Naive thymus-derived CD8-positive, alpha-beta T cell (primary cell): Measurements from ENCODE around the gene TSPAN32. TPM values are rescaled to one million over a fixed set of nuclear protein-coding genes. Genes with fewer than 3 reads are reported as not detected.
A peak's percentile ranks its signal among the peaks of the same experiment; 100 is the strongest.

Source experiments
- ATAC-seq, 2 donors: fragments of 150-1000 bp; cut with Tn5 transposase in 1 of 2; sonication (Bioruptor Pico), chemical (Tn5 transposase) in 1 of 2; 1 replicate in 1 of 2; 2 replicates in 1 of 2; pipeline ENCODE4 v1.10.0; 2021; ENCODE audit warnings: mild to moderate bottlenecking in 2 of 2, moderate library complexity in 2 of 2
- POLR2A ChIA-PET: fragments of 350-600 bp; sonication (Branson Sonifier 250); formaldehyde crosslinking; loops from one replicate; lab custom pipeline; 2021; ENCODE audit warnings: antibody characterized with exemption; lab: Charles Lee
- DNase-seq, 10 donors: peaks; one replicate each; pipeline versions ENCODE4 v3.0.0 to v3.0.0-alpha.2; 2020 to 2022
- H3K27ac Mint-ChIP-seq, 10 donors: one replicate each; pipeline ENCODE4 v1.8.0; 2020 to 2022; ENCODE audit warnings: mild to moderate bottlenecking in 10 of 10, mixed read lengths in 10 of 10, moderate library complexity in 4 of 10, inconsistent platforms in 1 of 10
- H3K27me3 Mint-ChIP-seq, 5 donors: one replicate each; pipeline ENCODE4 v1.8.0; 2021 to 2022; ENCODE audit warnings: mixed read lengths in 5 of 5
- H3K36me3 Mint-ChIP-seq, 3 donors: one replicate each; pipeline ENCODE4 v1.8.0; 2020 to 2022; ENCODE audit warnings: mixed read lengths in 3 of 3, mild to moderate bottlenecking in 2 of 3, inconsistent platforms in 1 of 3
- H3K4me1 Mint-ChIP-seq, 4 donors: one replicate each; pipeline ENCODE4 v1.8.0; 2021 to 2022; ENCODE audit warnings: mixed read lengths in 4 of 4
- H3K4me3 Mint-ChIP-seq, 10 donors: one replicate each; pipeline ENCODE4 v1.8.0; 2020 to 2022; ENCODE audit warnings: mild to moderate bottlenecking in 10 of 10, mixed read lengths in 10 of 10, moderate library complexity in 6 of 10, inconsistent platforms in 1 of 10
- H3K9me3 Mint-ChIP-seq, 9 donors: one replicate each; pipeline ENCODE4 v1.8.0; 2020 to 2022; ENCODE audit warnings: mixed read lengths in 9 of 9, mild to moderate bottlenecking in 3 of 9, inconsistent platforms in 1 of 9, moderate library complexity in 1 of 9
- polyA plus RNA-seq, 3 donors: library from polyadenylated mRNA; unstranded; fragments of 300-500 nt; fragmentation: Illumina TruSeq; gene quantifications; one replicate each; pipeline ENCODE4 v1.2.3, GENCODE V29; 2021
- total RNA-seq, 8 experiments: library from RNA in 2 of 8; stranded (reverse) in 2 of 8; gene quantifications; one replicate each; pipeline ENCODE4 v1.2.3 and lab custom pipeline; 2021 to 2026

TSPAN32 gene
- total and polyA plus RNA-seq, 5 experiments from 2014 or later, result 58.5 to 171 (median 124) TPM

DNA sequence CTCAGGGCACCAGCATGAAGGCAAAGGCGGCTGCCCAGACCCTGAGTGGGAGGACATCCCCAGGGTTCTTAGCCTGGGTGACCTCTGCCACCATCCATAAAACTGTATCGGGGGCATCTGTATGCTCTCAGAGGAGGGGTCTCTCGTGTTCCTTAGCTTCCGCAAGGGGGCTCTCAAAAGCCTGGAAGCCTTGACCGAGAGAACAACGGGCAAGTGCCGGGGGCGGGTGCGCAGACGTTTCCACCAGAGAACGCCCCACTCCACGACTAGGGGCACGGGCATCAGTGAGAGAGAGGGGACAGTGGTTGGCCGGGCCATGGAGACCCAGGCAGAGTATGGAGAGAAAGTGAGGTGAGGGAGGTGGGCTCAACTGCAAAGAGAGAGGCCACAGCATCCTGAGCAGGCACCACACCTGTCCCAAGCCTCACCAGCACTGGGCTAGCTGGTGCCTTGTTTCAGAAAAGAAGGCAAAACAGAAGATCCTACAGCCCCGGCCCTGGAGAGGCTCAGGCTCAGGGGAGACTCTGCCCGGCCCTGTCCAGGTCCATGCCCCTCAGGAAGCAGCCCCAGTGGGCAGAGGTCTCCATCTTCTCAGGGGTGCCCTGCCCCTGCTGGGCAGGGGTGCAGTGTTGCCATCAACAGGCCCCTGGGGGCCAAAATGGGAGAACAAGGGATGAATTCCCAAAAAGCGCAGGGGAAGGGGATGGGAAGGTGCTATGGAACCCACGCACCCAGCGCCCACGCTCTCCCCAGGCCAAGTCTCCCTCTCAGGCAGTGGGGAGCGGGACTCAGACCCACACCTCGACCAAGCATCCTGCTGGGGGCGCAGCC lies 5.9 kb downstream of the TSPAN32 start:
- no peaks in the 10 kb centered on the region for H3K27me3 Mint-ChIP-seq
- H3K4me1 Mint-ChIP-seq, result peaks cover 26 to 69% (median 48%) of the 10 kb centered on the region in 4 donors
- POLR2A ChIA-PET, result interaction anchor here (1.3 to 10.9 kb wide), 7 partner anchors 9 to 112 kb away, joined by 4 to 113 read pairs (median 31); partner anchors contain the start of genes CD81 and TSSC4
- peaks cover 0 to 5% (median 2%) of the 10 kb centered on the region in 3 donors for H3K36me3 Mint-ChIP-seq
- peak overlapping the region in 8 of 10 donors; percentile 29 to 92 (median 66) for H3K27ac Mint-ChIP-seq
- ATAC-seq (no peak), DNase-seq (peak in 1 of 10 donors; percentile 7)
- no peaks in the 10 kb centered on the region for H3K9me3 Mint-ChIP-seq
- peak overlapping the region in 6 of 10 donors; percentile 9 to 98 (median 52) for H3K4me3 Mint-ChIP-seq

- peaks cover 30 to 72% (median 49%) of the 10 kb centered on the region in 4 donors for H3K4me1 Mint-ChIP-seq
Observed at GRCh38 chr11:2308713-2309112, 6.9 kb downstream of the TSPAN32 start.

GRCh38 chr11:2309251-2310072 lies 7.6 kb downstream of the TSPAN32 start:
- no peaks in the 10 kb centered on the region for H3K9me3 Mint-ChIP-seq
- no peaks in the 10 kb centered on the region for H3K27me3 Mint-ChIP-seq
- H3K4me3 Mint-ChIP-seq, result no peak overlapping the region
- no peak for ATAC-seq
- H3K27ac Mint-ChIP-seq, result peak overlapping the region in 6 of 10 donors; percentile 9 to 72 (median 44)
- peaks cover 28 to 67% (median 45%) of the 10 kb centered on the region in 4 donors for H3K4me1 Mint-ChIP-seq
- POLR2A ChIA-PET, result interaction anchor here (0.6 to 9.5 kb wide), 6 partner anchors 7 to 94 kb away, joined by 3 to 112 read pairs (median 11); partner anchors contain the start of genes C11orf21, TSPAN32 and TSSC4
- no peak for DNase-seq
- peaks cover 0 to 5% (median 2%) of the 10 kb centered on the region in 3 donors for H3K36me3 Mint-ChIP-seq

More at GRCh38 chr11:2308713-2309112, 6.9 kb downstream of the TSPAN32 start:
- H3K9me3 Mint-ChIP-seq, result no peaks in the 10 kb centered on the region
- no peak for DNase-seq
- H3K36me3 Mint-ChIP-seq, result peaks cover 0 to 5% (median 2%) of the 10 kb centered on the region in 3 donors
- H3K4me3 Mint-ChIP-seq, result no peak overlapping the region
- POLR2A ChIA-PET, result interaction anchor here (1.4 to 9.5 kb wide), 4 partner anchors 10 to 95 kb away, joined by 3 to 112 read pairs (median 20); partner anchors contain the start of gene TSSC4
- H3K27ac Mint-ChIP-seq, result peak overlapping the region in 1 of 10 donors; percentile 69
- ATAC-seq, result no peak
- no peaks in the 10 kb centered on the region for H3K27me3 Mint-ChIP-seq

GRCh38 chr11:2310073-2310785 lies 8.4 kb downstream of the TSPAN32 start:
- Mint-ChIP-seq H3K27ac (peak overlapping the region in 6 of 10 donors; percentile 35 to 85 (median 57)), H3K4me3 (no peak overlapping the region), H3K27me3 (no peaks in the 10 kb centered on the region), H3K4me1 (peaks cover 26 to 67% (median 42%) of the 10 kb centered on the region in 4 donors), H3K9me3 (no peaks in the 10 kb centered on the region), H3K36me3 (peaks cover 0 to 5% (median 2%) of the 10 kb centered on the region in 3 donors)
- ATAC-seq (no peak), DNase-seq (no peak)
- POLR2A ChIA-PET, result interaction anchor here (0.6 to 9.5 kb wide), 7 partner anchors 8 to 93 kb away, joined by 3 to 112 read pairs (median 8); partner anchors contain the start of genes C11orf21, TSPAN32 and TSSC4

- POLR2A ChIA-PET, result interaction anchor here (1.0 to 9.5 kb wide), 6 partner anchors 8 to 90 kb away, joined by 3 to 112 read pairs (median 11); partner anchors contain the start of genes C11orf21, TSPAN32 and TSSC4
- H3K4me3 Mint-ChIP-seq, result no peak overlapping the region
- peak overlapping the region in 2 of 10 donors; percentile 14 to 84 for H3K27ac Mint-ChIP-seq
- peaks cover 0 to 5% (median 2%) of the 10 kb centered on the region in 3 donors for H3K36me3 Mint-ChIP-seq
- H3K9me3 Mint-ChIP-seq, result no peaks in the 10 kb centered on the region
- DNase-seq (no peak), ATAC-seq (no peak)
- no peaks in the 10 kb centered on the region for H3K27me3 Mint-ChIP-seq
- H3K4me1 Mint-ChIP-seq, result peaks cover 22 to 62% (median 38%) of the 10 kb centered on the region in 4 donors
Observed at GRCh38 chr11:2310786-2311352, 9.1 kb downstream of the TSPAN32 start.

DNA sequence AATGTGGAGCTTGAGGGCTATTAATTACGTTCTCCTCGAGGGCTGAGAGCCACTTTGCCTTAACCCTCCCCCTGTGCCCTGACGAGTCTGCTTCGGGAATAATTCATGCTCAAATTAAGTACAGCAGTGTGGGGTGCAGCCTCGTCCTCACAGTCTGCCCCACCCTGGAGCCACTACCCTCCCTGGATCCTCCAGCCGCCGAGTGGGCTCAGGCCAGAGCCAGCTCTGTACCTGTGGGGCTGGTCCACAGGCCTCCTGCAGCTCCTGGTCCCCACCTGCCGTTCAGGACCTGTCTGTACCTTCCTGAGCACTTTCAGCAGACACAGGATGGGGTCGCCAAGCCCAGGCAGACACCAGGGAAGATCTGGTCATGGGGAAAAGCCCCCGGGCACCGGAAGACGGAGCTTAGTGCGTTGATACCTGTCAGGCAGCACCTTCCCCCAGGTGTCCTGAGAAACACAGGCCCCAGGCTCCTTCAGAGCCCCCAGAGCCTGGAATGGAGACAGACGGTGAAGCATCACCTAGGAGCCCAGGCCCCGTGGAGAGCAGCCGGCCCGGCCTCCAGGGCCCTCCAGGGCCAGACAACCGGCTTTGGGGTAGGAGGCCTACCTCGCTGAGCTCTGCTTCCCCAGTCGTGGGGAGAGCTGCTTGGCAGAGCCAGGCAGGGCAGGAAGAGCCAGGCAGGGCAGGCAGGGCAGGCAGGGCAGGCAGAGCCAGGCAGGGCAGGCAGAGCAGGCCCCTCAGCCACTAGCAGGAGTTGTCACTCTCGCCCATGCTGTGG lies 9.7 kb downstream of the TSPAN32 start:
- peaks cover 17 to 59% (median 35%) of the 10 kb centered on the region in 4 donors for H3K4me1 Mint-ChIP-seq
- peak in 1 of 2 donors; percentile 12 for ATAC-seq
- H3K27me3 Mint-ChIP-seq, result no peaks in the 10 kb centered on the region
- H3K9me3 Mint-ChIP-seq, result no peaks in the 10 kb centered on the region
- POLR2A ChIA-PET, result interaction anchor here (0.6 to 9.5 kb wide), 7 partner anchors 7 to 46 kb away, joined by 3 to 112 read pairs (median 5); partner anchors contain the start of genes C11orf21 and TSPAN32
- H3K36me3 Mint-ChIP-seq, result peaks cover 0 to 5% (median 0%) of the 10 kb centered on the region in 3 donors
- DNase-seq, result no peak
- no peak overlapping the region for H3K4me3 Mint-ChIP-seq
- H3K27ac Mint-ChIP-seq, result peak overlapping the region in 8 of 10 donors; percentile 33 to 84 (median 75)

- peaks cover 24 to 59% (median 37%) of the 10 kb centered on the region in 4 donors for H3K4me1 Mint-ChIP-seq
- peak overlapping the region in 8 of 10 donors; percentile 69 to 90 (median 82) for H3K27ac Mint-ChIP-seq
- H3K4me3 Mint-ChIP-seq, result peak overlapping the region in 2 of 10 donors; percentile 7 to 47
- DNase-seq, result no peak
- no peaks in the 10 kb centered on the region for H3K27me3 Mint-ChIP-seq
- POLR2A ChIA-PET, result interaction anchor here (0.6 to 4.1 kb wide), 8 partner anchors 8 to 13 kb away, joined by 3 to 31 read pairs (median 10); partner anchors contain the start of genes C11orf21 and TSPAN32
- H3K9me3 Mint-ChIP-seq, result no peaks in the 10 kb centered on the region
- H3K36me3 Mint-ChIP-seq, result peaks cover 0 to 8% (median 0%) of the 10 kb centered on the region in 3 donors
- ATAC-seq, result no peak
Observed at GRCh38 chr11:2312232-2313042, 10.6 kb downstream of the TSPAN32 start.

GRCh38 chr11:2313051-2313951 lies 11.5 kb downstream of the TSPAN32 start:
- H3K9me3 Mint-ChIP-seq, result no peaks in the 10 kb centered on the region
- POLR2A ChIA-PET, result interaction anchor here (0.6 to 2.6 kb wide), 5 partner anchors 8 to 768 kb away, joined by 3 to 19 read pairs (median 5); partner anchors contain the start of genes C11orf21 and TSPAN32
- H3K27ac Mint-ChIP-seq, result peak overlapping the region in 7 of 10 donors; percentile 37 to 90 (median 82)

GRCh38 chr11:2314136-2314524 lies 12.3 kb downstream of the TSPAN32 start:
- no peaks in the 10 kb centered on the region for H3K9me3 Mint-ChIP-seq
- H3K36me3 Mint-ChIP-seq, result peaks cover 0 to 7% (median 0%) of the 10 kb centered on the region in 3 donors
- no peak overlapping the region for H3K4me3 Mint-ChIP-seq
- H3K27ac Mint-ChIP-seq, result peak overlapping the region in 2 of 10 donors; percentile 76 to 84
- DNase-seq (no peak), ATAC-seq (no peak)
- no peaks in the 10 kb centered on the region for H3K27me3 Mint-ChIP-seq
- POLR2A ChIA-PET, result interaction anchor here (1.5 to 2.6 kb wide), 3 partner anchors 9 to 15 kb away, joined by 5 to 19 read pairs (median 16); partner anchors contain the start of genes C11orf21 and TSPAN32
- H3K4me1 Mint-ChIP-seq, result peaks cover 22 to 56% (median 42%) of the 10 kb centered on the region in 4 donors

More at GRCh38 chr11:2313051-2313951, 11.5 kb downstream of the TSPAN32 start:
- Mint-ChIP-seq H3K4me3 (peak overlapping the region in 1 of 10 donors; percentile 33), H3K36me3 (peaks cover 0 to 7% (median 0%) of the 10 kb centered on the region in 3 donors), H3K4me1 (peaks cover 22 to 60% (median 39%) of the 10 kb centered on the region in 4 donors), H3K27me3 (no peaks in the 10 kb centered on the region)
- DNase-seq (peak in 1 of 10 donors; percentile 11), ATAC-seq (no peak)
